ENCODE data around the gene LRRC28. TPM values are rescaled to one million over a fixed set of nuclear protein-coding genes. Genes with fewer than 3 reads are reported as not detected.

Gene LRRC28
- total and polyA plus RNA-seq, 10 of the 15 experiments (the other 5 are each of a cell fraction or from before 2014, with no cell fraction given) = 21.3 to 54.9 (median 27.7) TPM

DNA sequence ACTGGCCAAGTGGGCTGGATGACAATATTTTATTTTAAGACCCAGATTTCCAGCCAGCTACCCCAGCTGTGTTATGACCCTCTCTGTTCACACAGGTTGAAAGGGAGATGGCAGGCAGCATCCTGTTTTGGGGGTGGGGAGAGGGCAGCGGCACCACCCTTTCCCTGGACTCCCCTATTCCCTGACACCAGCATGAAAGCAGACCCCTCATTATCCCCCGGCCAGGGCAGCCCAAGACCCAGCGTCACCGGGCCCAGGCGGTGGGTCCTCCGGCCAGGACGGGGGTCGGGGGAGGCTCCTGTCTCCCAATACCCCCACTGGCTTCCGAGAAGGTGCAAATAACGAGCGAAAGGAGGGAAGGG lies 186.9 kb downstream of the LRRC28 start:
- H3K27ac ChIP-seq (ENCODE audit: control insufficient read depth, insufficient read depth) = no peak overlapping the region
- RAD21 ChIA-PET (ENCODE audit: unreplicated experiment) = interaction anchor here (1.7 kb wide), 1 partner anchor 12 kb away, joined by 4 read pairs; no protein-coding TSS in a partner anchor
- H3K4me3 ChIP-seq = no peak overlapping the region
- H3K9ac ChIP-seq (ENCODE audit: control insufficient read depth, insufficient read depth, low read length) = no peak overlapping the region
- in situ Hi-C loops (cut with MboI) (no loop called here), intact Hi-C loops (cut with micrococcal nuclease; ENCODE audit: unreplicated experiment) (no loop called here)
- H2AFZ ChIP-seq (ENCODE audit: control insufficient read depth, low read depth, low read length) = no peak overlapping the region
- no peak overlapping the region for H3K4me2 ChIP-seq (ENCODE audit: control insufficient read depth, insufficient read depth)
- FAIRE-seq = no peak
- CTCF ChIA-PET = no interaction called here
- POLR2A ChIA-PET = no interaction called here
- BruUV-seq (replicated peaks) = no TSS peak
- H4K20me1 ChIP-seq (ENCODE audit: control insufficient read depth, insufficient read depth) = no peaks in the 10 kb centered on the region
- H3K79me2 ChIP-seq (ENCODE audit: control insufficient read depth, insufficient read depth, low read length) = no peaks in the 10 kb centered on the region
- TF ChIP-seq PAX5 (IDR thresholded peaks at IDR 0.05; ENCODE audit: borderline replicate concordance, low read depth, low read length) (no peak), ZBED1 (IDR thresholded peaks at IDR 0.05; ENCODE audit: borderline replicate concordance) (no peak), DPF2 (IDR thresholded peaks at IDR 0.05) (no peak)
- peaks cover 0 to 1% of the 10 kb centered on the region in 2 experiments; a peak in 1 of 4 replicates for H3K27me3 ChIP-seq (replicated peaks in 1 of 2; ENCODE audit: control insufficient read depth in 2 of 2, insufficient read depth in 2 of 2, low read length in 1 of 2)
- H3K36me3 ChIP-seq (ENCODE audit: control insufficient read depth in 2 of 2, insufficient read depth in 2 of 2, low read length in 1 of 2) = no peaks in the 10 kb centered on the region
- DNase-seq (ENCODE audit: low read depth, low spot score) = no peak
- peaks cover 21% of the 10 kb centered on the region for H3K4me1 ChIP-seq (ENCODE audit: control insufficient read depth, insufficient read depth, low read length)
- ATAC-seq = no peak
- 78% methylated on average over 11 of the region's 11 CpGs for WGBS (ENCODE audit: insufficient coverage, insufficient replicate concordance, low lambda C conversion rate, missing lambda C conversion rate)
- SMC1A ChIA-PET (ENCODE audit: uncharacterized antibody, unreplicated experiment) = interaction anchor here (1.2 kb wide), 1 partner anchor 30 kb away, joined by 3 read pairs; no protein-coding TSS in a partner anchor
- no peaks in the 10 kb centered on the region for H3K9me3 ChIP-seq (replicated peaks; ENCODE audit: control insufficient read depth, insufficient read depth, low read length)

DNA sequence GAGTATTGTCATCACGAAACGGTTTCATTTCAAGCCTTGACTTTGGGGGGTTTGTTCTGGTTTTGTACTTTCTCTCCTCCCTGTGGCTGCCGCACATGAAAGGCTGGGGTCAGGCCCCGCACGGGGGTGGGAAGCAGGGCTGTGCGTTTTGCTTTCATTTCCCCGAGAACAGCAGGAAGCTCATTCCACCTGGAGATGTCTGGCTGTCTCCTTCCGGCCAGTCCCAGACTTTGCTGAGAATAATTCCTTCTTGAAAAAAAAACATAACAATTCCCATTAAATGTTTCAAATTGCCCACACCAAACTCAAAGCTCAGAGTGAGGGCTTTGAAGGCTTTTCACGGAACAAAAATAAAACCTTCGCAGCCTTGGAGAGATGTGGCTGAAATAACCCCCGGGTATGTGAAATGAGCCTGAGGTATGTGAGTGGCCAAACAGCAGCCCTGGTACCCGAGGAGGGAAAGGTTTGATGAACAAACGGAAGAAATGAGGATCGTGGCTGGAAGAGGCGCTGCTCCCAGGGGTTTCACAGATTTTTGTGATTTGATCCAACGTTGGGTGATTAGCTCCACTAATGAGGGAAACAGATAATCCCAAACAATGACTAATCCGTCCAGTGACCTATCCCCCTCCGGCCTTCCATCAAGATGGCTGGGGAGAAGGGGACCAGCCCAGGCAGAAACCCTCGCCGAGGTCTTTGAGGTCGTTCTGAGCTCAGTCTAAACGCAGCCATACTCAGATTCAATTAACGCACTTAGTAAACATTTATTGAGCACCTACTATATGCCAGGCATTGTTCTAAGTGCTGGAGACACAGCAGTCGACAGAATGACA lies 187.6 kb downstream of the LRRC28 start:
- Histone ChIP-seq H3K4me3 (no peak overlapping the region), H3K79me2 (ENCODE audit: control insufficient read depth, insufficient read depth, low read length) (no peaks in the 10 kb centered on the region), H2AFZ (ENCODE audit: control insufficient read depth, low read depth, low read length) (no peak overlapping the region), H4K20me1 (ENCODE audit: control insufficient read depth, insufficient read depth) (no peaks in the 10 kb centered on the region), H3K4me2 (ENCODE audit: control insufficient read depth, insufficient read depth) (peak overlapping the region; percentile 9; the same call in 1 of the 2 replicates), H3K27me3 (replicated peaks in 1 of 2; ENCODE audit: control insufficient read depth in 2 of 2, insufficient read depth in 2 of 2, low read length in 1 of 2) (peaks cover 0 to 1% of the 10 kb centered on the region in 2 experiments; a peak in 1 of 4 replicates), H3K4me1 (ENCODE audit: control insufficient read depth, insufficient read depth, low read length) (peaks cover 14% of the 10 kb centered on the region), H3K36me3 (ENCODE audit: control insufficient read depth in 2 of 2, insufficient read depth in 2 of 2, low read length in 1 of 2) (no peaks in the 10 kb centered on the region), H3K27ac (ENCODE audit: control insufficient read depth, insufficient read depth) (no peak overlapping the region), H3K9me3 (replicated peaks; ENCODE audit: control insufficient read depth, insufficient read depth, low read length) (no peaks in the 10 kb centered on the region), H3K9ac (ENCODE audit: control insufficient read depth, insufficient read depth, low read length) (no peak overlapping the region)
- ChIA-PET SMC1A (ENCODE audit: uncharacterized antibody, unreplicated experiment) (interaction anchor here (0.6 to 1.2 kb wide), 2 partner anchors 10 to 30 kb away, joined by 3 read pairs; no protein-coding TSS in a partner anchor), CTCF (no interaction called here), RAD21 (ENCODE audit: unreplicated experiment) (interaction anchor here (1.7 kb wide), 1 partner anchor 11 kb away, joined by 4 read pairs; no protein-coding TSS in a partner anchor), POLR2A (no interaction called here)
- no peak for FAIRE-seq
- in situ Hi-C loops (cut with MboI) = no loop called here
- DNase-seq (ENCODE audit: low read depth, low spot score) = no peak
- no peak for ATAC-seq
- intact Hi-C loops (cut with micrococcal nuclease; ENCODE audit: unreplicated experiment) = no loop called here
- BruUV-seq (replicated peaks) = no TSS peak
- 55% methylated on average over 23 of the region's 24 CpGs for WGBS (ENCODE audit: insufficient coverage, insufficient replicate concordance, low lambda C conversion rate, missing lambda C conversion rate)
- TF ChIP-seq, protein P1, sequence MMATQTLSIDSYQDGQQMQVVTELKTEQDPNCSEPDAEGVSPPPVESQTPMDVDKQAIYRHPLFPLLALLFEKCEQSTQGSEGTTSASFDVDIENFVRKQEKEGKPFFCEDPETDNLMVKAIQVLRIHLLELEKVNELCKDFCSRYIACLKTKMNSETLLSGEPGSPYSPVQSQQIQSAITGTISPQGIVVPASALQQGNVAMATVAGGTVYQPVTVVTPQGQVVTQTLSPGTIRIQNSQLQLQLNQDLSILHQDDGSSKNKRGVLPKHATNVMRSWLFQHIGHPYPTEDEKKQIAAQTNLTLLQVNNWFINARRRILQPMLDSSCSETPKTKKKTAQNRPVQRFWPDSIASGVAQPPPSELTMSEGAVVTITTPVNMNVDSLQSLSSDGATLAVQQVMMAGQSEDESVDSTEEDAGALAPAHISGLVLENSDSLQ (IDR thresholded peaks at IDR 0.05) = no peak
- TF ChIP-seq IKZF2 (IDR thresholded peaks at IDR 0.05) (no peak), STAT1 (conservative IDR thresholded peaks at IDR 0.05) (no peak), CREM (IDR thresholded peaks at IDR 0.05; ENCODE audit: low read depth) (no peak), SREBF2 (IDR thresholded peaks at IDR 0.05; ENCODE audit: low read length) (no peak)
- TF ChIP-seq, protein P2, sequence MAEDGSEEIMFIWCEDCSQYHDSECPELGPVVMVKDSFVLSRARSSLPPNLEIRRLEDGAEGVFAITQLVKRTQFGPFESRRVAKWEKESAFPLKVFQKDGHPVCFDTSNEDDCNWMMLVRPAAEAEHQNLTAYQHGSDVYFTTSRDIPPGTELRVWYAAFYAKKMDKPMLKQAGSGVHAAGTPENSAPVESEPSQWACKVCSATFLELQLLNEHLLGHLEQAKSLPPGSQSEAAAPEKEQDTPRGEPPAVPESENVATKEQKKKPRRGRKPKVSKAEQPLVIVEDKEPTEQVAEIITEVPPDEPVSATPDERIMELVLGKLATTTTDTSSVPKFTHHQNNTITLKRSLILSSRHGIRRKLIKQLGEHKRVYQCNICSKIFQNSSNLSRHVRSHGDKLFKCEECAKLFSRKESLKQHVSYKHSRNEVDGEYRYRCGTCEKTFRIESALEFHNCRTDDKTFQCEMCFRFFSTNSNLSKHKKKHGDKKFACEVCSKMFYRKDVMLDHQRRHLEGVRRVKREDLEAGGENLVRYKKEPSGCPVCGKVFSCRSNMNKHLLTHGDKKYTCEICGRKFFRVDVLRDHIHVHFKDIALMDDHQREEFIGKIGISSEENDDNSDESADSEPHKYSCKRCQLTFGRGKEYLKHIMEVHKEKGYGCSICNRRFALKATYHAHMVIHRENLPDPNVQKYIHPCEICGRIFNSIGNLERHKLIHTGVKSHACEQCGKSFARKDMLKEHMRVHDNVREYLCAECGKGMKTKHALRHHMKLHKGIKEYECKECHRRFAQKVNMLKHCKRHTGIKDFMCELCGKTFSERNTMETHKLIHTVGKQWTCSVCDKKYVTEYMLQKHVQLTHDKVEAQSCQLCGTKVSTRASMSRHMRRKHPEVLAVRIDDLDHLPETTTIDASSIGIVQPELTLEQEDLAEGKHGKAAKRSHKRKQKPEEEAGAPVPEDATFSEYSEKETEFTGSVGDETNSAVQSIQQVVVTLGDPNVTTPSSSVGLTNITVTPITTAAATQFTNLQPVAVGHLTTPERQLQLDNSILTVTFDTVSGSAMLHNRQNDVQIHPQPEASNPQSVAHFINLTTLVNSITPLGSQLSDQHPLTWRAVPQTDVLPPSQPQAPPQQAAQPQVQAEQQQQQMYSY (CRISPR knock-in tag; IDR thresholded peaks at IDR 0.05) = no peak
- TF ChIP-seq, protein P3, sequence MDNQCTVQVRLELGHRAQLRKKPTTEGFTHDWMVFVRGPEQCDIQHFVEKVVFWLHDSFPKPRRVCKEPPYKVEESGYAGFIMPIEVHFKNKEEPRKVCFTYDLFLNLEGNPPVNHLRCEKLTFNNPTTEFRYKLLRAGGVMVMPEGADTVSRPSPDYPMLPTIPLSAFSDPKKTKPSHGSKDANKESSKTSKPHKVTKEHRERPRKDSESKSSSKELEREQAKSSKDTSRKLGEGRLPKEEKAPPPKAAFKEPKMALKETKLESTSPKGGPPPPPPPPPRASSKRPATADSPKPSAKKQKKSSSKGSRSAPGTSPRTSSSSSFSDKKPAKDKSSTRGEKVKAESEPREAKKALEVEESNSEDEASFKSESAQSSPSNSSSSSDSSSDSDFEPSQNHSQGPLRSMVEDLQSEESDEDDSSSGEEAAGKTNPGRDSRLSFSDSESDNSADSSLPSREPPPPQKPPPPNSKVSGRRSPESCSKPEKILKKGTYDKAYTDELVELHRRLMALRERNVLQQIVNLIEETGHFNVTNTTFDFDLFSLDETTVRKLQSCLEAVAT (IDR thresholded peaks at IDR 0.05) = no peak
